ENCODE data around the gene KMT2E. TPM values are rescaled to one million over a fixed set of nuclear protein-coding genes. Genes with fewer than 3 reads are reported as not detected.

KMT2E gene
- polyA plus RNA-seq, 1 donor, result 86.0 TPM

DNA sequence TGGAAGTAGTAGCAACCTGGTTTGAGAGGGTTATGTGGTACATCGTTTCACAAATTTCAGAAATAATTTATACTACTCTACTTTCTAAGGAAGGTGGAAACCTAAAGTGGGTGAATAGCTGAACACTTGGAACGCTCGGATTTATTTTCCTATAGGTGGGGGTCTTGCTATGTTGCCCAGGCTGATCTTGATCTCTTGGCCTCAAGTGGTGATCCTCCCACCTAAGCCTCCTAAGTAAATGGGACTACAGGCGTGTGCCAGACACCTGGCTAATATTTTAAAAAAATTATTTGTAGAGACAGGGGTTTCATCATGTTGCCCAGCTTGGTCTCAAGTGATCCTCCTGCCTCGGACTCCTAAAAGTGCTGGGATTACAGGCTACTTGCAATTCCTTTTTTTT is 6.7 kb upstream of the KMT2E start:
- no peak for DNase-seq

GRCh38 chr7:105009667-105010503 is 4.1 kb upstream of the KMT2E start:
- DNase-seq, result no peak

- DNase-seq, result no peak
Observed at GRCh38 chr7:105010504-105011130, 3.4 kb upstream of the KMT2E start.

DNA sequence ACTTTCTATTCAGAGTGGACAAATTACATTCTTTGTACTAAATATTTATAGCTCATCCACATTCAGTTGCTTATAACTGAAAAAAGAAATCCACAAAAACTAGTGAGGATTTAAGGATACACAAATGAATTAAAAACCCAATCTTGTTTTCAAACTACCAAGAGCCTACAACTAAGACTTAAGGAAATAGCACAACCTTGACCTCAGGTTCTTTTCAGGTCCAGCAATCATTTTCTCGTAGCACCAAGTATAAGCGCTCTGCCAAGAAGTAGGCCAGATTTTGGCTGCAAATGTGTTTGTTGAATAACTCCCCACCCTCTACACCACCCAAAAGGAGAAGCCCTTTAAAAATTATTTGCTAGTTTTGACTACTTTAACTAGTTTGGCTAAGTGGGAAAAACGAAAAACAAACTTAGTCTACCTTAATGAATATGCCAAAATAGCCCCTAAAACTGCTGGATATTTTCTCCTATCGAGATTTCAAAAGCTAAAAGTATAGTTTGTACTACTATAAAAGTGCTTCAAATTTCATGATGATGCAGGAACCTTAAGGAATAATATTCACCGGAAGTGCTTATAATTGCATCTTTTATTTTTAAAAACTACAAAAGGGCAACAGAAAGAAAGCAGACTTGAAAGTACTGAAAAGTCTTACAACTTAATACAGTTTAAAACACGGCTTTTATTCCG is 2.7 kb upstream of the KMT2E start:
- DNase-seq, result no peak

DNA sequence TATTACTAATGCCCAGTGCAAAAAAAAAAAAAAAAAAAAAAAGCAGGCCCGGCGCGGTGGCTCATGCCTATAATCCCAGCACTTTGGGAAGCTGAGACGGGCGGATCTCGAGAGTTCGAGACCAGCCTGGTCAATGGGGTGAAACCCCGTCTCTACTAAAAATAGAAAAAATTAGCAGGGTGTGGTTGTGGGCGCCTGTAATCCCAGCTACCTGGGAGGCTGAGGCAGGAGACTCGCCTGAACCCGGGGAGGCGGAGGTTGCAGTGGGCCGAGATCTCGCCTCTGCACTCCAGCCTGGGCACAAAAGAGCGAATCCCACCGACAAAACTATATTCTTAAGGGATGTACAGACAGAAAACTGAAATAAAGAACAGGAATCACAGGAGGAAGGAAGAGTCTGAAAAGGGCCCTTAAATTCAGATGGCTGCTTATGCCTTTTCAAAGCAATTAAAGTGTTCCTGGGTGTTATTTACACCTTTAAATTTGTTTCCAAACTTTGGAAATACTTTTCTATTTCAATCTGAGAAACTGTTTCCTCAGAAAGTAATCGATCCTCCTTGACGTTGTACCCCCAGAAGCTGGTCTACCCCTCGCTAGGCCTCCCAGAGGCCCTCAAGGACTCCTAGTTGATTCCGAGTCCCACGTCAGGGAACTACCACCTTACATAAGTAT is 2.0 kb upstream of the KMT2E start:
- peak; percentile 45 for DNase-seq

DNA sequence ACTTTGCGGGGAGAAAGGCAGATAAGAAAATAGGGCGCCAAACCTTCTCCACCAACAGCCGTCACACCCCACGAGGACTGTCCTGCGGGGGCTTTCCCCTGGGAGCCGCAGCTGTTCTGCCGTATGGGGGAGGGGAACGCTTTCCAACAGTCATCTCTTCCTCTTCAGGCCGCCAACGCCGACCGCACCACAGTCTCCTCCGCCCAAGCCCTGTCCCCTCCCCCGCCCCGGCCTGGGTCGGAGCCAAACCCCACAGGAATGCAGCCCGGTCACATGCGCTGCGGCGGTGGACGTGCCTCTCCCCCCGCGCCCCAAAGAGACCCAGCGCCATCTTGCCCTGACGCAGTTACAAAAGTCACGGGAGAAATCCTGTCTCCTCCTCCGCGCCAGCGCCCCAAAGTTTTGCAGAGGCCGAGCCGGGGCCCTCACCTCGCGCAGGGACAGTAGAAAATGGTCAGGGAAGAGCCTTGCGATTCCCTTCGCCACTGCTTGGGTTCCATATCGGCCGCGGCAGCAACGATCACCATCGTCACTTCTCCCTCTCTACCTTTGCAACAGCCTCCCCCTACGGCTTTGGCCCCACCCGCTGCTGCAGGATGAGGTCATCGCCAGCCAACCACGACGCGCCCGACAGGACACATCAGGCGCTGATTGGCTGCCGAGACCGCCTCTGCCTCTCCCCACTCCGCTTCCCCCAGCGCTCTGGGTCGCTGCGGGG is 1.3 kb upstream of the KMT2E start:
- DNase-seq, result peak; percentile 97

- DNase-seq, result peak; percentile 92
Observed at GRCh38 chr7:105013221-105013815, 687 bp upstream of the KMT2E start.

GRCh38 chr7:105014693-105015389 is 836 bp downstream of the KMT2E start:
- peak; percentile 71 for DNase-seq

GRCh38 chr7:105015390-105015965 is 1.5 kb downstream of the KMT2E start:
- peak; percentile 74 for DNase-seq

GRCh38 chr7:105016068-105016708 is 2.2 kb downstream of the KMT2E start:
- DNase-seq, result no peak

DNA sequence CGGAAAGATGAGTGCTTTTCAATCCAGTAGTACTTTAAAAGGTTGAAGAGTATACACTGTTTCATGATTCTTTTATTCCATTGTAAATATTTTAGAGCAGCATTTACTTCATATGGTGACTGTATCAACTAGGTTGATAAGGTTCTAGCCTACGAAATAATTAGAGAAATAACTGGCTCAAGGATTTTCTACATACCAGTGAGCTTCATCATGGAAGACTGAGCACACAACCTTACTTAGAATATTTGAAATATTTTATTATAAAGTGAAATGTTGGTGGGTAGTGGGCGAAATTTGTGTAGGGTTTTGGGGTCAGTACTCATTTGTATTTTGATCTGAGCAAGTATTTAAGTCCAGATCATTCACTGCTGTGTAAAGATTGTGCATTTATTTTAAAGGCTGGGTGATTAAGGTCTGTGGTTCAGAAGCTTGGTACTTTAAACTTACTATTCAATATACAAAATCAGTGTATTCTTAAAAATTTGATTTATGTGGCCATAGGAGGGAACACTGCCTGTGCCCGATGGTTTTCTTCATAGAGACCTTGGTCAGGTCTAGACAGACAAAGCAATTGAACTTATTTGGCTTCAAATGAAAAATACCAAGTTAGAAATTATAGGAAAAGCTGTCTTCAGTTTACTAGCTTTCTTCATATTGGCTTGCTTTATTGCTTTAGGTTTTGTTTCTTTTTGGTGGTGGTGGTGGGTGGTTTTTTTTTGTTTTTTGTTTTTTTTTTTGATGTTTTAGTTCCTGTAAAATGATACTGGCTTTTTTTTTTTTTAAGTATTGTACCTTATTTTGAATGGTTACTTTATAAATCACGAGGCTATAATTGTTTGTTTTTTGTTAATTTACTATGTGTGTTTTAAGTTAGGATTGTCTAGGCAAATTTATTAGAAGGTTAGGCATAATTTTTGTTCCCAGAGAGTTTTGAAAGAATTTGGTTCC is 3.0 kb downstream of the KMT2E start:
- no peak for DNase-seq

DNA sequence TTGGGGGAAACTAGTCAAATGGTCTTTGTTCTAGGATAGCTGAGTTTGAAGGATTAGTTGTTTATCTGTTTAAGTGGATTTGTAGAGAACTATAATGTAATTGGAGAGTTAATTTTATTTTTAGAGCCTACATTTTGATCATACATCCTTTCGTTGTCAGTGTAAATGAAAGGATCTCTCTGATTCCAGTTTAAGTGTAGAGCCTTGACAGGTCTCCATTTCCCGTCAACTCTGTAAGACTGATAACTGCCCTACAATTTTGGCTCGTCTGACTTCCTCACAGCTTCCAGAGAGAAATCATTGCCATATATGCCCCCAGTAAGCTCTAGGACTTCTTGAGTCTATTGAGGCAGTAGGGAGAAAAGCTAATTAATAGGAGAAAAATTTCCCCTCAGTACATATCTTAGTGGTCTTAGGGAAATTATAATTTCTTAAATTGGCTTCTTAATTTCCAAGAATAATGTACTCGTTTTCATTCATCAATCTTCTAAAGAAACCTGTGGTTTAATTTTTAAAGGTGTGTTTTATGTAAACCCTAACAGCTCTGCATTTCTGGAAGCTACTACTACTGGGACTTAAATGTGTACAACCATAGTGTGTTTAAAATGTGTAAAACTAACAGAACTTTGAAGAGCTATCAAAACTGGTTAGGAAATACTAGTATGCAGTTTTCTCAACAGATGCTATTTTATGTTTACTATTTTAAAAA is 3.8 kb downstream of the KMT2E start:
- DNase-seq, result no peak

DNA sequence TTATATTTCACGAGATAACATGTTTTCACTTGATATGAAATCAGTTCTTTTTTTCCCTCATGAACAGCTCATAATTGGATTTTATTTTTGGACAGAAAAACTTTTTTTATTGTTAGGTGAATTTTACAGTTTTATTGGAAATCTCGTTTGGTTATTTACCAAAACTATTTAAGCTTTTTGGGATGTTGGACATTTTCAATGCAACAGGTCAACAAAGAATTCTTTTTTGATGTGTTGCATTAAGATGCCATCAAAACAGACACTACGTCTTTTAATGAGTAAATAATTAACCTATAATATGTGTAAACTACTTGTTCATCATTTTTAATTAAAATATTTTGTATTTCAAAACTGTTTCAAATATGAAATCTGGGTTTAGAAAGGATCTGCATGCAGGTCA is 5.3 kb downstream of the KMT2E start:
- no peak for DNase-seq

GRCh38 chr7:105020926-105021325 is 6.9 kb downstream of the KMT2E start:
- DNase-seq, result no peak

DNA sequence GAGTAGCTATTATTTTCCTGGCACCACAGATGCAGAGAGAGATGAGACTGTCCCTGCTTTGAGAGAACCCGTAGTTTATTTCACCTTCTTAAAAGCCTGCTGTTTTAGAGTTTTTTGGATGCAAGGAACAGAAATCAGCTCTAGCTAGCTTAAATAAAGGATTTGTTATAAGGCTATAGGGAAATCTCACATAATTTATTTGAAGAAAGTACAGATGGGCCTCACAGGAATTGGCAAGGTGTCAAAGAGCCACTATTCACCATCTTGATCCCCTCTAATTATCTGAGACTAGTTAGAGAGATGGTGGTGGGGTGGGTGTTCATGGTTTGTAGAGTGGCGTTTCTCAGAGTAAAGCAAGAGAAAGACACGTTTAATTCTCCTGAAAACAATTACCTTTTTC is 7.3 kb downstream of the KMT2E start:
- DNase-seq, result no peak

- no peak for DNase-seq
Observed at GRCh38 chr7:105021967-105022366, 8.0 kb downstream of the KMT2E start.

DNA sequence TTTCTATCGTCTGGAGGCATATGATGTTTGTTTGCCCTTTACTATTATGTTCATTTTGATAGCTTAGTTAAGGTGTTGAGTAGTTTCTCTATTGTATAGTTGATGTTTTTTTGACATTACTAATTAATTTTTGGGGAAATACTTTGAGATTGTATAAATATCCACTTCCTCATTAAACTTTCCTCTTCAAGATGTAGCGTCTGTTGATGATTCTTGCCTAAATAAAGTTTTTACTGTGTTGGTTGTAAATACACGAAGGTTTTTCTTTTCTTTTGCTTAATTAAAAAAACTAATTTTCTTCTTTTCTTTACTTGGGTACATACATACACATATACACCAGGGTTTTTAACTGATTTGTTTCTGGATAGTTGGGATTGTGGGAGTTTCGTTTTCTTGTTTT is 8.5 kb downstream of the KMT2E start:
- no peak for DNase-seq

DNA sequence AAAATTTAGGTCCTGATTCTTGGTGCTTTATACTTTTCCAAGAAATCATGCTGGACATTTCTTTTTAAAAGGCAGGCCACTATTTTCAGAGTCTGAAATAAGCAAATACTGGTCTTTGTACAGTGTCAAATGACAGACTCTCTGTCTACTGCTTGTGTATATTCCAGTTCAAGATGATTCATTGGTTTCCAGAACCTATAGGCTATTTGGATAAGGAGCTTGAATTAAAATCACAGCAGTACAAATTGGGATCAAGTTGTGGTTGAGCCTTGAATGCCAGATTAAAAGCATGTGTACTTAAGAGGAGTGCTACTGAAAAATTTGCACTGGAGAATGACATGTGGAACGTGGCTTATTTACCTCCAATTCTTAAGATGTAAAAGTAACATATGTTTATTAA is 10.7 kb downstream of the KMT2E start:
- no peak for DNase-seq
